Measurements from ENCODE around the gene KNSTRN. TPM values are rescaled to one million over a fixed set of nuclear protein-coding genes. Genes with fewer than 3 reads are reported as not detected.

KNSTRN gene
- total RNA-seq, 4 donors from 2014 or later, result 7.2 to 16.2 (median 9.9) TPM

DNA sequence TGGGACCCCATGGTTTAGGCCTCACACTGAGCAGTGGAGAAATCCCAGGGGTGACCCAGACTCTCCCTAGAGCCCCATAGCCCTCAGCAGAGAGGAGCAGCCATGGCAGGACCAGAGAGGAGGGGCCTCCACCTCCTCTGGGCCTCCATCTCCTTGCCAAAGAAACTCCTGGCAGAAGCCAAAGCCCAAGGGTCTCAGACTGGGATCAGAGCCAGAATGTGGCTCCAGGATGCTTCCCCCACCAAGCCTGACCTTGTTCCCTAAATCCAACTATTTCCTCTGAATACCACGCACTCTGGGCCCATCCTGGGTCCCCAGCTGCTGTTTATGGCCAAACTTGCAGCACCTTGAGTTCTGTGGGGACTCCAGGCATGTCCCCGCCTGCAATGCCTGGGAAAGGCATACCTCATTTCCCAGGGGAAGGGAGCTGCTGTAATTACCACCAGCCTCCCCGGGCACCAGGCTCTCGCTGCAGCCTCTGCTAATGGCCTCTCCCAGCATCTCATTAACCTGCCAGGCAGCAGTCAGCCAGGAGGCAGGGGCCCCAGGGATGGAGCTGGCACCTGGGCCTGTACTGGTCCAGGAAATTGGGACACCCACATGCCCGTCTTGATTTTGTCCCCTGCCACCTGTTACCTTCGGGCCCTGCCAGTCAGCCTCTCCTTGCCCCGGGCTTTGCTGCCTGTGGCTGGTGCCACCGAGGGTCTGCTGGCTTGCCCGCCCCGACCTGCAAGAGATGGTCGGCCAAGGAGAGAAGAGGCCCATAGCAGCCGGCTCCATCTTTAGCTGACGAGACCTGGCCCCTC, 46.4 kb upstream of the KNSTRN start:
- 59 to 72% methylated on average over 2 to 4 of the region's 13 CpGs for WGBS, 2 donors (ENCODE audit: low coverage in 1 of 2)
- no peak for TF ChIP-seq EP300 (IDR thresholded peaks at IDR 0.05)
- TF ChIP-seq POLR2AphosphoS5 (IDR thresholded peaks at IDR 0.05), result no peak
- TF ChIP-seq, protein P1, sequence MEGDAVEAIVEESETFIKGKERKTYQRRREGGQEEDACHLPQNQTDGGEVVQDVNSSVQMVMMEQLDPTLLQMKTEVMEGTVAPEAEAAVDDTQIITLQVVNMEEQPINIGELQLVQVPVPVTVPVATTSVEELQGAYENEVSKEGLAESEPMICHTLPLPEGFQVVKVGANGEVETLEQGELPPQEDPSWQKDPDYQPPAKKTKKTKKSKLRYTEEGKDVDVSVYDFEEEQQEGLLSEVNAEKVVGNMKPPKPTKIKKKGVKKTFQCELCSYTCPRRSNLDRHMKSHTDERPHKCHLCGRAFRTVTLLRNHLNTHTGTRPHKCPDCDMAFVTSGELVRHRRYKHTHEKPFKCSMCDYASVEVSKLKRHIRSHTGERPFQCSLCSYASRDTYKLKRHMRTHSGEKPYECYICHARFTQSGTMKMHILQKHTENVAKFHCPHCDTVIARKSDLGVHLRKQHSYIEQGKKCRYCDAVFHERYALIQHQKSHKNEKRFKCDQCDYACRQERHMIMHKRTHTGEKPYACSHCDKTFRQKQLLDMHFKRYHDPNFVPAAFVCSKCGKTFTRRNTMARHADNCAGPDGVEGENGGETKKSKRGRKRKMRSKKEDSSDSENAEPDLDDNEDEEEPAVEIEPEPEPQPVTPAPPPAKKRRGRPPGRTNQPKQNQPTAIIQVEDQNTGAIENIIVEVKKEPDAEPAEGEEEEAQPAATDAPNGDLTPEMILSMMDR (IDR thresholded peaks at IDR 0.05), result no peak
- no peak for TF ChIP-seq POLR2A (IDR thresholded peaks at IDR 0.05)
- Histone ChIP-seq H3K27ac (peak overlapping the region; percentile 9 to 98 (median 98)), H3K4me1 (peaks cover 0 to 100% (median 58%) of the 10 kb centered on the region in 3 donors), H3K27me3 (no peaks in the 10 kb centered on the region), H3K9me3 (no peaks in the 10 kb centered on the region), H3K4me3 (no peak overlapping the region), H3K36me3 (peaks cover 0 to 31% of the 10 kb centered on the region in 2 donors)
- no peak for ATAC-seq

DNA sequence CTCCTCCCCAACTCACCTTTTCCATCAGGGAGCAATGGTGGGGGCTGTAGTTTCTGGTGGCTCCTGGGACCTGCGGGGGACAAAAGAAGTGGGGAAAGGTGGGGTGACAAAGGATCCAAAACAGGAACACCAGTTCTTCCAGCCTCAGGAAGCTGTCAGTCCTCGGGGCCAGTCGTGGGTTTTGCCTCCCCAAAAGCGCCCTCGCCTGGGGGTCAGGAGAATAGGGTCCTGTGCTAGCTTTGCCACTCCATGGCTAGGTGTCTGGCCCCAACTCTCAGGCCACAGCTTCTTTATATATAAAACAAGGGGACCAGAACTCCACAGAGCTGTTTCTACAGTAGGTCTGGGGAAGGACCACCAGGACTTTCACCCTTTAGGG, 45.8 kb upstream of the KNSTRN start:
- Histone ChIP-seq H3K4me3 (no peak overlapping the region), H3K9me3 (no peaks in the 10 kb centered on the region), H3K27ac (peak overlapping the region; percentile 96 to 98 (median 98)), H3K4me1 (peaks cover 0 to 100% (median 60%) of the 10 kb centered on the region in 3 donors), H3K27me3 (no peaks in the 10 kb centered on the region), H3K36me3 (peaks cover 0 to 31% of the 10 kb centered on the region in 2 donors)
- TF ChIP-seq, protein P1 (IDR thresholded peaks at IDR 0.05), result peak in 1 of 4 experiments; percentile 15
- TF ChIP-seq POLR2A (IDR thresholded peaks at IDR 0.05), result no peak
- WGBS, 2 donors (ENCODE audit: low coverage in 1 of 2), result 68% methylated on average over 5 of the region's 5 CpGs; no CpG with 5 or more reads in 1 of the 2 donors
- ATAC-seq, result no peak

DNA sequence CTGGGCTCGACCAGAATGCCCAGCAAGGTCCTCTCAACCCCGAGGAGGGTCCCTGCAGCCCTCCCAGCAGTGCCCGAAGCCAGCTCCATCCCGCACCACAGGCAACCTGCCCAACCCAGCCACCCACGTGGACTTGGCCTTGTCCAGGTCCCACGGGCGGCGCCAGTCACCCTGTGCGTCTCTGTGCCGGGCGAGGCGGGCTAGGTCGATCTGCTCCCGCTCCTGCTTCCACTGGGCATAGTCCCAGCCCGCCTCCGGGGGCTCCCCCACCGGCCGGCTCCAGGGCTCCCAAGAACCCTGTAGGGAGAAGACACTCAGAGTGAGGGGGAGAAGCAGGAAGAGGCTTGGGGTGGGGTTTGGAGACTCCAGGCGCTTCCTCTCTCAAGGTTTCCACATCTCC, 44.9 kb upstream of the KNSTRN start:
- no peak for ATAC-seq
- H3K4me3 ChIP-seq, result peak overlapping the region in 1 of 2 donors; percentile 60

DNA sequence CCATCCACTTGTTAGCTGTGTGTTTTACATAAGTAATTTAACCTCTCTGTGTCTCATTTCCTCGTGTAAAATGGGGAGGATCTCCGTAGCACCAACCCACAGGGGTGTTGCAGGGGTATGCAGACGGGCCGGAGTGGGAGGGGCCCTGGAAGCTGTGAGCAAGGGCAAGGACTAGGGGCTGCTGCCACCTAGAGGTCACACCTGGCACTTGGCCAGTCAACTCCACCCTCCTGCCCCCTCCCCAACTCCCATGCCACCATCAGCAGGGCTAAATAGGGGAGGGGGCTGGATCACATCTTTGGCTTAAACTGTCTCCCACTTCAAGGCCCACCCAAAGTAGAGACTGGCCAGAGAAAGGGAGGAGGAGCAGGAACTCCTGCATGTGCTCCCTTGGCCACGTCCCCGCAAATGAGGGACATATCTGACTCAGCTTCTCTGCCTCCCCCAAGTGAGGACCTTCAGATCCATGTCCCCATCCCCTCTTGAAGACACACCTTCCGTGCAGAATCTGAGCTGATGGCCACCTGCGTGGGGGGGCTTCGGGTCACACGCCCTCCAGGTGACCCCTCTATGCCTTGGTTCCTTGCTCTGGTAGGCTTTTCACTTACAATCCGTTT, 44.4 kb upstream of the KNSTRN start:
- WGBS, 2 donors (ENCODE audit: low coverage in 1 of 2), result 0 to 57% methylated on average over 1 to 7 of the region's 11 CpGs
- Histone ChIP-seq H3K4me3 (peak overlapping the region in 1 of 2 donors; percentile 60), H3K9me3 (no peaks in the 10 kb centered on the region), H3K27ac (peak overlapping the region; percentile 96 to 98 (median 98)), H3K4me1 (peaks cover 0 to 100% (median 60%) of the 10 kb centered on the region in 3 donors), H3K27me3 (no peaks in the 10 kb centered on the region), H3K36me3 (peaks cover 0 to 31% of the 10 kb centered on the region in 2 donors)
- ATAC-seq, result peak; percentile 14
- TF ChIP-seq, protein P1 (IDR thresholded peaks at IDR 0.05), result peak in 3 of 4 experiments; percentile 47 to 81 (median 58)
- no peak for TF ChIP-seq EP300 (IDR thresholded peaks at IDR 0.05)
- peak; percentile 8 for TF ChIP-seq POLR2AphosphoS5 (IDR thresholded peaks at IDR 0.05)
- no peak for TF ChIP-seq POLR2A (IDR thresholded peaks at IDR 0.05)

More for the DNA sequence above, 44.9 kb upstream of the KNSTRN start:
- H3K36me3 ChIP-seq, result peaks cover 0 to 31% of the 10 kb centered on the region in 2 donors
- no CpG with 5 or more reads among the region's 19 CpGs for WGBS, 2 donors (ENCODE audit: low coverage in 1 of 2)
- no peaks in the 10 kb centered on the region for H3K9me3 ChIP-seq
- peaks cover 0 to 100% (median 60%) of the 10 kb centered on the region in 3 donors for H3K4me1 ChIP-seq
- peak overlapping the region; percentile 96 to 98 (median 98) for H3K27ac ChIP-seq
- TF ChIP-seq EP300 (IDR thresholded peaks at IDR 0.05) (no peak), POLR2A (IDR thresholded peaks at IDR 0.05) (no peak), POLR2AphosphoS5 (IDR thresholded peaks at IDR 0.05) (no peak)
- TF ChIP-seq, protein P1 (IDR thresholded peaks at IDR 0.05), result no peak
- no peaks in the 10 kb centered on the region for H3K27me3 ChIP-seq
